Fibroblast of skin of left quadriceps (primary cell): Measurements from ENCODE around the gene TMEM132D.
"Not testable (repeated sequence)": the region's sequence is repeated elsewhere in the genome, so short reads cannot be mapped to it uniquely, and the experiment has no call there.

ENCODE experiments used
- DNase-seq, 2 experiments: peaks; one replicate each; pipeline ENCODE4 v3.0.0-alpha.2; 2013; ENCODE audit warnings: low read depth in 2 of 2

Gene TMEM132D

GRCh38 chr12:129071362-129071761 lies 832.5 kb downstream of the TMEM132D start:
- DNase-seq: no peak

GRCh38 chr12:129069886-129070285 lies 833.9 kb downstream of the TMEM132D start:
- DNase-seq: no peak

GRCh38 chr12:129068684-129069083 lies 835.1 kb downstream of the TMEM132D start:
- DNase-seq: no peak

- no peak for DNase-seq
Measured at GRCh38 chr12:129067491-129067890, 836.3 kb downstream of the TMEM132D start.

GRCh38 chr12:129064209-129064855 lies 839.5 kb downstream of the TMEM132D start:
- no peak for DNase-seq

- DNase-seq: no peak
Measured at GRCh38 chr12:129063600-129063999, 840.2 kb downstream of the TMEM132D start.

- DNase-seq: no peak
Measured at GRCh38 chr12:129053232-129053631, 850.6 kb downstream of the TMEM132D start.

- no peak for DNase-seq
Measured at GRCh38 chr12:129052373-129052772, 851.5 kb downstream of the TMEM132D start.

GRCh38 chr12:129049917-129050316 lies 853.9 kb downstream of the TMEM132D start:
- DNase-seq: no peak

GRCh38 chr12:129043334-129043733 lies 860.5 kb downstream of the TMEM132D start:
- not testable (repeated sequence) for DNase-seq

GRCh38 chr12:129036135-129036534 lies 867.7 kb downstream of the TMEM132D start:
- no peak for DNase-seq

- DNase-seq: no peak
Measured at GRCh38 chr12:129034558-129035289, 869.1 kb downstream of the TMEM132D start.

GRCh38 chr12:129028844-129029243 lies 875.0 kb downstream of the TMEM132D start:
- no peak for DNase-seq

GRCh38 chr12:129025055-129025454 lies 878.8 kb downstream of the TMEM132D start:
- DNase-seq: no peak
